NCI-H1105 (cell line): Measurements from ENCODE around the gene LUC7L.

ENCODE experiments used
- DNase-seq: peaks from one replicate; lab custom pipeline; 2025; lab: John Stamatoyannopoulos, UW

Gene LUC7L

GRCh38 chr16:143047-143446 is 86.2 kb downstream of the LUC7L start:
- no peak for DNase-seq

GRCh38 chr16:142405-142967 is 86.8 kb downstream of the LUC7L start:
- no peak for DNase-seq

GRCh38 chr16:140175-140857 is 88.9 kb downstream of the LUC7L start:
- DNase-seq, result no peak
